Heart right ventricle (tissue), 16 donors: ENCODE results near the gene ZNF326. TPM values are rescaled to one million over a fixed set of nuclear protein-coding genes. Genes with fewer than 3 reads are reported as not detected.

Source experiments
- ATAC-seq, 8 donors: fragments of 200-7000 bp; cut with Tn5 transposase; one replicate each; pipeline ENCODE4 v1.9.1; 2020; ENCODE audit warnings: mild to moderate bottlenecking in 8 of 8, moderate library complexity in 8 of 8, moderate number of reproducible peaks in 1 of 8
- DNase-seq, 2 donors: peaks; one replicate each; pipeline ENCODE4 v3.0.0-alpha.2; 2020
- H3K27ac ChIP-seq, 10 donors: fragments of 200-600 bp; sonication (generic) in 2 of 10; one replicate each; pipeline versions ENCODE4 v1.5.0 to v1.8.0; 2020 to 2022; ENCODE audit warnings: mild to moderate bottlenecking in 3 of 10
- H3K27me3 ChIP-seq, 7 donors: fragments of 200-600 bp; one replicate each; pipeline ENCODE4 v1.8.0; 2021 to 2022; ENCODE audit warnings: mild to moderate bottlenecking in 2 of 7
- H3K36me3 ChIP-seq, 9 donors: fragments of 200-600 bp; sonication (generic) in 1 of 9; one replicate each; pipeline versions ENCODE4 v1.5.0 to v1.8.0; 2020 to 2022; ENCODE audit warnings: mild to moderate bottlenecking in 2 of 9
- H3K4me1 ChIP-seq, 9 donors: fragments of 200-600 bp; sonication (generic) in 1 of 9; one replicate each; pipeline versions ENCODE4 v1.5.0 to v1.8.0; 2020 to 2022; ENCODE audit warnings: mild to moderate bottlenecking in 4 of 9
- H3K4me3 ChIP-seq, 10 donors: fragments of 200-600 bp; sonication (generic) in 2 of 10; one replicate each; pipeline versions ENCODE4 v1.5.0 to v1.8.0; 2020 to 2022; ENCODE audit warnings: mild to moderate bottlenecking in 7 of 10, moderate library complexity in 2 of 10
- H3K9me3 ChIP-seq, 11 donors: fragments of 200-600 bp in 10 of 11; sonication (generic) in 2 of 11; one replicate each; pipeline versions ENCODE4 v1.5.0 to v1.8.0; 2013 to 2022; ENCODE audit warnings: mild to moderate bottlenecking in 2 of 11, control low read depth in 1 of 11, moderate library complexity in 1 of 11
- CTCF ChIP-seq, 9 donors: fragments of 200-600 bp; sonication (generic) in 2 of 9; IDR thresholded peaks; one replicate each; pipeline versions ENCODE4 v1.5.0 to v1.8.0; 2021 to 2022; ENCODE audit warnings: antibody characterized with exemption in 9 of 9, mild to moderate bottlenecking in 5 of 9, moderate library complexity in 1 of 9
- WGBS, 2 donors: extraction: QIAGEN DNeasy Blood & Tissue Kit; methylation state at CpG; one replicate each; pipeline ENCODE4 v1.1.7; 2013; ENCODE audit warnings: inconsistent platforms in 1 of 2; 5-methylcytosine and 5-hydroxymethylcytosine counted together
- intact Hi-C, 10 donors: fragments of 100-400 bp; cut with DNase I; formaldehyde crosslinking; loops; one replicate each; pipeline versions ENCODE4 v1.11.1 to v1.14.2; 2022
- polyA plus RNA-seq, 2 donors: library from polyadenylated mRNA; stranded (reverse); fragments of 200-250 nt; gene quantifications; one replicate each; pipeline ENCODE4 v1.2.3, GENCODE V29; 2013
- total RNA-seq, 10 donors: library from RNA; stranded (reverse); fragmentation: NEBNext Ultra II Directional in 3 of 10; extraction: Animal tissue kit (Norgen Biotek cat#: 25700) in 3 of 10; gene quantifications; one replicate each; pipeline versions ENCODE4 v1.2.1 to v1.2.4, GENCODE V29; 2021 to 2023
- donor health status: Arrhythmogenic right ventricular cardiomyopathy.
- donor health status: ischemic (EF 13 %, LVEDD 7.1; RV severe dilation, severe dysfunction).
- donor health status: healthy with polysubstance abuse.
- donor health status: DM: no; HTN: yes; CAD: no.
- donor health status: DM: no; HTN: no; CAD: no.
- donor health status: ischemic (EF 25% LVEDD 6.9; RV normal size, moderate dysfunction).
- donor health status: ischemic (EF 25% LVEDD 5.7; RV mildly dilated, moderate dysfunction).
- donor health status: healthy.
- donor health status: DM: yes; HTN: yes; CAD: no.
- donor health status: Ischemic cardiomyopathy.
- donor health status: ischemic (EF 35%, LVEDD 5.7; RV mildly dilated, moderate dysfunction).
- donor health status: nonischemic (EF 11% LVEDD 7.7; RV severe dilation, severe dysfunction).
- donor health status: DM: yes; HTN: yes; CAD: no.
- donor health status: PGD.
- donor health status: ischemic (EF 29% LVEDD 5.4; RV normal size, mild dysfunction).
- donor health status: nonischemic (EF 23%, LVEDD 6.1; RV moderate dilation, normal function).

Gene ZNF326
- total and polyA plus RNA-seq, 12 donors, result 7.6 to 14.3 (median 11.6) TPM

- Histone ChIP-seq H3K4me3 (no peak overlapping the region), H3K36me3 (peaks cover 0 to 23% (median 0%) of the 10 kb centered on the region in 9 donors), H3K4me1 (peaks cover 0 to 60% (median 39%) of the 10 kb centered on the region in 9 donors), H3K27me3 (no peaks in the 10 kb centered on the region), H3K27ac (no peak overlapping the region), H3K9me3 (no peaks in the 10 kb centered on the region)
- DNase-seq (no peak), ATAC-seq (no peak)
- intact Hi-C loops, result loop anchor here in 3 of 10 donors (10.0 kb wide), 3 partner anchors 364 to 514 kb away; partner anchors contain the start of gene LRRC8C (in 2 of the 3)
- TF ChIP-seq CTCF (IDR thresholded peaks at IDR 0.05), result no peak
Measured at GRCh38 chr1:89999208-89999607, 4.3 kb downstream of the ZNF326 start.

- peaks cover 0 to 62% (median 39%) of the 10 kb centered on the region in 9 donors for H3K4me1 ChIP-seq
- H3K27me3 ChIP-seq, result no peaks in the 10 kb centered on the region
- intact Hi-C loops, result loop anchor here in 3 of 10 donors (10.0 kb wide), 3 partner anchors 365 to 515 kb away; partner anchors contain the start of gene LRRC8C (in 2 of the 3)
- WGBS, 2 donors, result 92 to 93% methylated on average over 3 of the region's 3 CpGs
- no peaks in the 10 kb centered on the region for H3K9me3 ChIP-seq
- no peak overlapping the region for H3K4me3 ChIP-seq
- TF ChIP-seq CTCF (IDR thresholded peaks at IDR 0.05), result no peak
- ATAC-seq (no peak), DNase-seq (no peak)
- peaks cover 0 to 23% (median 0%) of the 10 kb centered on the region in 9 donors for H3K36me3 ChIP-seq
- H3K27ac ChIP-seq, result no peak overlapping the region
Measured at GRCh38 chr1:89999628-90000027, 4.7 kb downstream of the ZNF326 start.

- DNase-seq, result no peak
- no peak overlapping the region for H3K4me3 ChIP-seq
- peak in 1 of 8 donors; percentile 13 for ATAC-seq
- no peaks in the 10 kb centered on the region for H3K9me3 ChIP-seq
- H3K27me3 ChIP-seq, result no peaks in the 10 kb centered on the region
- peaks cover 0 to 60% (median 37%) of the 10 kb centered on the region in 9 donors for H3K4me1 ChIP-seq
- H3K27ac ChIP-seq, result no peak overlapping the region
- H3K36me3 ChIP-seq, result peaks cover 0 to 37% (median 10%) of the 10 kb centered on the region in 9 donors
- WGBS, 2 donors, result 100% methylated on average over 2 of the region's 2 CpGs
- intact Hi-C loops, result no loop called here
- TF ChIP-seq CTCF (IDR thresholded peaks at IDR 0.05), result no peak
Measured at GRCh38 chr1:90000934-90001676, 6.2 kb downstream of the ZNF326 start.

- Histone ChIP-seq H3K9me3 (no peaks in the 10 kb centered on the region), H3K27ac (no peak overlapping the region), H3K27me3 (no peaks in the 10 kb centered on the region), H3K36me3 (peaks cover 0 to 82% (median 33%) of the 10 kb centered on the region in 9 donors), H3K4me1 (peaks cover 0 to 22% (median 7%) of the 10 kb centered on the region in 9 donors), H3K4me3 (no peak overlapping the region)
- intact Hi-C loops, result no loop called here
- WGBS, 2 donors, result 88 to 94% methylated on average over 2 of the region's 2 CpGs
- ATAC-seq (no peak), DNase-seq (no peak)
- TF ChIP-seq CTCF (IDR thresholded peaks at IDR 0.05), result no peak
Measured at GRCh38 chr1:90007979-90008404, 13.1 kb downstream of the ZNF326 start.
